HG02759 (cell line): ENCODE results near the gene ZNF654.
"Not testable (repeated sequence)": the region's sequence is repeated elsewhere in the genome, so short reads cannot be mapped to it uniquely, and the experiment has no call there.

Experiments used
- ATAC-seq: cut with Tn5 transposase; IDR thresholded peaks from one replicate; pipeline ENCODE4 v1.9.1; 2021; ENCODE audit warnings: mild to moderate bottlenecking, moderate library complexity; ENCODE audit not compliant: unreplicated experiment

ZNF654 gene

GRCh38 chr3:88133711-88134263 lies 74.7 kb downstream of the ZNF654 start:
- no peak for ATAC-seq

GRCh38 chr3:88137836-88138235 lies 78.8 kb downstream of the ZNF654 start:
- no peak for ATAC-seq

GRCh38 chr3:88141458-88142083 lies 82.5 kb downstream of the ZNF654 start:
- peak; percentile 22 for ATAC-seq

- ATAC-seq: peak; percentile 65
Measured at GRCh38 chr3:88142094-88142624, 83.1 kb downstream of the ZNF654 start.

- ATAC-seq: no peak
Measured at GRCh38 chr3:88147261-88147660, 88.2 kb downstream of the ZNF654 start.

- no peak for ATAC-seq
Measured at GRCh38 chr3:88148651-88149050, 89.6 kb downstream of the ZNF654 start.

GRCh38 chr3:88149101-88149508 lies 90.0 kb downstream of the ZNF654 start:
- peak; percentile 9 for ATAC-seq

GRCh38 chr3:88149509-88150362 lies 90.7 kb downstream of the ZNF654 start, which contains the start of gene C3orf38:
C3orf38 (plus strand) TSS chr3:88149959; CDS start chr3:88150053, 94 bp downstream.
- peak; percentile 86 for ATAC-seq

GRCh38 chr3:88150371-88150770 lies 91.3 kb downstream of the ZNF654 start:
- peak; percentile 17 for ATAC-seq

- no peak for ATAC-seq
Measured at GRCh38 chr3:88150806-88151205, 91.8 kb downstream of the ZNF654 start.

GRCh38 chr3:88151358-88151757 lies 92.3 kb downstream of the ZNF654 start:
- no peak for ATAC-seq

GRCh38 chr3:88152841-88153240 lies 93.8 kb downstream of the ZNF654 start:
- ATAC-seq: no peak

- no peak for ATAC-seq
Measured at GRCh38 chr3:88166419-88166971, 107.4 kb downstream of the ZNF654 start.

GRCh38 chr3:88167173-88167572 lies 108.1 kb downstream of the ZNF654 start:
- no peak for ATAC-seq

GRCh38 chr3:88167704-88168103 lies 108.6 kb downstream of the ZNF654 start:
- no peak for ATAC-seq

GRCh38 chr3:88168171-88168570 lies 109.1 kb downstream of the ZNF654 start:
- no peak for ATAC-seq

GRCh38 chr3:88180398-88180999 lies 121.4 kb downstream of the ZNF654 start:
- ATAC-seq: peak; percentile 95

GRCh38 chr3:88182165-88182918 lies 123.3 kb downstream of the ZNF654 start:
- ATAC-seq: not testable (repeated sequence)

- ATAC-seq: no peak
Measured at GRCh38 chr3:88188436-88188835, 129.4 kb downstream of the ZNF654 start.

GRCh38 chr3:88189361-88189810 lies 130.3 kb downstream of the ZNF654 start:
- peak; percentile 97 for ATAC-seq
